ENCODE data around the gene MED15.
A peak's percentile ranks its signal among the peaks of the same experiment; 100 is the strongest.
"Not testable (repeated sequence)": the region's sequence is repeated elsewhere in the genome, so short reads cannot be mapped to it uniquely, and the experiment has no call there.

Gene MED15

DNA sequence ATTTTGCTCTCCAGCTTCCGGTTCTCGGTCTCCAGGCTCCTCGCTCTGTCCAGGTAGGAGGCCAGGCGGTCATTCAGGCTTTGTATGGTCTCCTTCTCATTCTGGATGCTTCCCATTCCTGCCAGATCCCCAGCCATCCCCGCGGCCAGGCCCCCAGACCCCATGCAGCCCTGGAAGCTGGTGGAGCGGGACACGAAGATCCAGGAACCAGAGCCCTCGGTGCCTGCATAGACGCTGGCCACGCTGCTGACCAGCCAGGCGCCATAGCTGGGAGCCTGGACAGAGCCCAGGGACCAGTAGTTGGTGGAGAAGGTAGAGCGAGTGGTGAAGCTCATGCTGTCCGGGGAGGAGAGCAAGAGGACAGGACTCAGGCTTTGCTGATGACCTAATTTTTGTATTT, 23.6 kb upstream of the MED15 start:
- no peak for DNase-seq

- no peak for DNase-seq
These were observed 22.3 kb upstream of the MED15 start for GRCh38 chr22:20484948-20485683.

GRCh38 chr22:20486229-20486628, 21.2 kb upstream of the MED15 start:
- DNase-seq = no peak

DNA sequence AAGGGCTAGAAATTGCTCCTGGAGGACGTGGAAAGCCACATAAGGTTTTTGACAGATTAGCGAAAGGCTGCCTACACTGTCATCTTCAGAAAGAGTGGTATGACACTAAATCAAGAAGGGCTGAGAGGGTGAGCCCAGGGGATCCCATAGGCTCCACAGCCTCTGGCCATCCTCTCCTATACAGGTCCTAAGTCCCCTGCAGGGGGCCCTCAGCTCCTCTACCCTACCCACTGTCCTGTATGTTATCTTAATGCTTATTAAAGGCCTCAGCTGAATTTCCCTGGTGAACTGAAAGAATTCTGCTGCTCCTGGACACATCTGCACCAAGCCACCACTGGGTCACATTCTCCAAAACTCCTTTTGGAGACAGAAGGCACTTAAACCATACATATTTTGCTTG, 19.7 kb upstream of the MED15 start:
- DNase-seq = no peak

DNA sequence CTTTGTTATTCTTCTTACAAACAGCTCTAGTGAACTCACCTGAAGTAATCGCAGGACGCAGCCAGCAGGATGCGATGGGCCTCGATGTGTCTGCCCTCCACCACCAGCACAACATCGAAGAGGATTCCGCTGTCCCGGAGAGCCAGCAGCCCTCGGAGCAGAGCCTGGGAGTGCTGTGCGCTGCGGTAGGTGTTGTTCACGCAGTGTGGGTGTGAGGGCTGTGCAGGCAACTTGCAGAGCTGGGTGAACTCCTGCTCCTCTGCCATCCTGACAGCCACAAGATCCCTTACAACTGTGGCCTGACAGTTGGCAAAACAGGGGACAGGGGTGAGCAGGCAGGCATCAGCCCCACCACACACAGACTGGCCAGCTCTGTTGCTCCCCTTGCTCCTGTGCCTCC, 18.5 kb upstream of the MED15 start:
- no peak for DNase-seq

DNA sequence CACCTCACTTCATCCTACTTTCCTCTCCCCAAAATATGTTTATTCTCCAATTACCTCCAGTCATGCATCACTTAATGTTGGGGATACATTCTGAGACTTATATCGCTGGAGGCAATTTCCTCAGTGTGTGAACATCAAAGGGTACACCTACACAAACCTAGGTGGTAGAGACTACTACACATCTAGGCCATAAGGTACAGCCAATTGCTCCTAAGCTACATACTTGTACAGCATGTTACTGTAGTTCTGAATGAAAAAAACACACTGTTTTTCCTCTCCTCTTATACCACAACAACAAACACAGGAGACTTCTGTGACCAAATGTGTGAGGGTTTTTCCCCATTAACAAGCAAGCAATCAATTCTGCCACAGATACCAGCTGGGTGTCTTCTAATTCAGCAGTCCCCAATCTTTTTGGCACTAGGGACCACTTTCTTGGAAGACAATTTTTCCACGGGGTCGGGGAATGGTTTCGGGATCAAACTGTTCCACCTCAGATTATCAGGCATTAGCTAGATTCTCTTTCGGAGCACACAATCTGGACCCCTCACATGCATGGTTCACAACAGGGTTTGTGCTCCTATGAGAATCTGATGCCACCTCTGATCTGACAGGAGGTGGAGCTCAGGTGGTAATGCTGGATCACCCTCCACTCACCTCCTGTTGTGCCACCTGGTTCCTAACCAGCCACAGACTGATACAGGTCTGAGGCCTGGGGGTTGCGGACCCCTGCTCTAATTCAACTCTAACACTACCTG, 17.0 kb upstream of the MED15 start:
- no peak for DNase-seq

DNA sequence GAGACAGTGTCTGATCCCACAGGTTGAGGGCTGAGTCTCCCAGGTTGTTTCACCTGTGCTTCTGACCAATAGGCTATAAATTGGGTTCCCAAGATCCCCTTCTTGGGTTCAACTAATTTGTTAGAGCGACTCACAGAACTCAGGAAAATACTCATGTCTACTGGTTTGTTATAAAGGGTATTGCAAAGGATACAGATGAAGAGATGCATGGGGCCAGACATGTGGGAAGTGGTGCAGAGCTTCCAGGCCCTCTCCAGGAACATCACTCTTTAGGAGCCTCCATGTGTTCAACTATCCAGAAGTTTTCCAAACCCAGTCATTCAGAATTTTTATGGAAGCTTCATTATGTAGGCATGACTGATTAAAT, 16.5 kb upstream of the MED15 start:
- DNase-seq = no peak

GRCh38 chr22:20491346-20491745, 16.1 kb upstream of the MED15 start:
- no peak for DNase-seq

GRCh38 chr22:20494978-20495860, 12.2 kb upstream of the MED15 start, which contains the start of gene KLHL22:
KLHL22 (minus strand) TSS chr22:20495795; CDS start chr22:20489211, 6,584 bp downstream.
- no peak for DNase-seq

GRCh38 chr22:20495861-20496681, 11.3 kb upstream of the MED15 start:
- DNase-seq = peak; percentile 83

DNA sequence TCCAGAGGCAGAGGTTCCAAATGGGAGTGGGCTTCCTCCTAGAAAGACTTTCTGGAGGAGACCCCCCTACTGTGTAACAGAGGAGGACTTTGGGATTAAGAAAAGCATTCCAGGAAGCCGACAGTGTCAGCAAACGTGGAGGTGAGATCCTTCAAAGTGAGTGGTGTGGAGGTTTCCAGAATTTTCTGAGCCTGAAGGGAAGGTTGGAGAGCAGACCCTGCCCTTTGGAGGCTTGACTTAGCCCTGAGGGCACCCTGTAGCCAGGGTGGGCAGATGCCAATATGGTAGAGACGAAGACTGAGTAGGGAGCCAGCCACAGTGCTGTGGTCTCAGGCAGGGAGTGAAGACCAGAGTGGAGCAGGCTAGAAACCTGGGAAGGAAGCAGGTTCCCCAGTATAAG, 10.0 kb upstream of the MED15 start:
- DNase-seq = no peak

GRCh38 chr22:20498913-20499312, 8.5 kb upstream of the MED15 start:
- no peak for DNase-seq

- DNase-seq = peak; percentile 34
These were observed 7.6 kb upstream of the MED15 start for GRCh38 chr22:20499769-20500168.

- peak; percentile 60 for DNase-seq
These were observed 3.6 kb upstream of the MED15 start for GRCh38 chr22:20503816-20504215.

DNA sequence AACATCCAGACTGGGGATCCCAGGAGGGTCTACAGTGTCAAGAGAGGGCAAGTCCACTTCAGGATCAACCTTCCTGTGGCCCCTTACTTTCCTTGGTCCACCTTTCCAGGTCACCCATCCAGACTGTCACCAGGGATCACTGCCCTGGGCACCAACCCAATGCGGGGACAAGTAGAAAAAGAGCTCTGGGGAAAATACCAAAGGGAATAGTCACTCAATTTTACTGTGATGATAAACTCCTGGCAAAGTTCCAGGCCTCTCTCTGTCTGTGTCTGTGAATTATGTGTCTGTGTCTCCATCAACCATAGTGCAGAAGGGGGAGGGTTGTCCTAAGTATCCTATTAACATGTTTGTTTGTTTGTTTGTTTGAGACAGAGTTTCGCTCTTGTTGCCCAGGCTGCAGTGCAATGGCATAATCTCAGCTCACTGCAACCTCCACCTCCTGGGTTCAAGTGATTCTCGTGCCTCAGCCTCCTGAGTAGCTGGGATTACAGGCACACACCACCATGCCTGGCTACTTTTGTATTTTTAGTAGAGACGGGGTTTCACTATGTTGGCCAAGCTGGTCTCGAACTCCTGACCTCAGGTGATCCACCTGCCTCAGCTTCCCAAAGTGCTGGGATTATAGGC, 3.0 kb upstream of the MED15 start:
- DNase-seq = not testable (repeated sequence)

- DNase-seq = no peak
These were observed 712 bp upstream of the MED15 start for GRCh38 chr22:20506543-20507252.

GRCh38 chr22:20508067-20508755, 801 bp downstream of the MED15 start:
- DNase-seq = not testable (repeated sequence)

GRCh38 chr22:20508815-20509271, 1.4 kb downstream of the MED15 start:
- no peak for DNase-seq

DNA sequence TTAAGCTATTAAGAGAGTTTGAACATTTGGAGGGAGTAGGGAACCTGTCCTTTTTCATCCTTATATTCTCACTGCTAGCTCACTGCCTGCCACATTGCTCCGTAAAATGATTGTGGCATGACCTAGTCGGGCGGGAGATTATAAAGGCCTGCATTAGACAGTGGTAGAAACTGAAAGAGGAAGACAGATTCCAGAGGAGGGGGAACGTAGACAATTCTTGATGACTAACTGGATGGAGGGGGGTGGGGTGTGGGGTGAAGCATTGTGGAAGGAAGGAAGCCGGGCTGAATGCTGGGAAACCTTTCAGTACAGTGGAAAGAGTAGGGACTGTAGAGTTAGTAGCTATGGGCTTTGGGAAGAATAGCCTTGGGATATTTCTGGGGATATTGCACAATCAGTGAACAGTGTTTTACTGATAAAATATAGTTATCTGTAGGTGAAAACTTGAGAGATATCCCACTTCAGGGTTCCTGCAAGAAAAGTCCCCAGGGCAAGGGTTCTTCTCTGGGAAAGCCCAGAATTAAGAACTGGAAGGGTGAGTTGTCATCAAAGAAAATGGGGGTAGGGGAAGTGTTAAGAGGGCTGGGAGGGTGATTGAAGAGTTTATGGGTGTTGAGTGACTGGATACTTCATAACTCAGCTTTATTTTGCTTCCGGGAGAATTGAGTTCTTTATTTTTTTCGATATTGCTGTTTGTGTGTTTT, 2.1 kb downstream of the MED15 start:
- DNase-seq = no peak

Data from NCI-H2029 (cell line).